Measurements from ENCODE around the gene DOCK7. TPM values are rescaled to one million over a fixed set of nuclear protein-coding genes. Genes with fewer than 3 reads are reported as not detected.

DOCK7 gene
- total RNA-seq, 2 experiments from 2014 or later, result 6.0 to 7.9 TPM

- Mint-ChIP-seq H3K4me3 (no peak overlapping the region), H3K4me1 (ENCODE audit: low read depth) (no peaks in the 10 kb centered on the region), H3K27ac (no peak overlapping the region), H3K9me3 (no peaks in the 10 kb centered on the region), H3K36me3 (ENCODE audit: low read depth) (peaks cover 22% of the 10 kb centered on the region), H3K27me3 (no peaks in the 10 kb centered on the region)
- DNase-seq, result no peak
- no peak for ATAC-seq (ENCODE audit: poor library complexity)
- no peak overlapping the region for H3K4me3 ChIP-seq (ENCODE audit: low read length)
- no peaks in the 10 kb centered on the region for H3K36me3 ChIP-seq (ENCODE audit: insufficient read depth, low read length)
- intact Hi-C loops (cut with DNase I, micrococcal nuclease), result no loop called here
- H3K27me3 ChIP-seq (ENCODE audit: control insufficient read depth in 1 of 2, insufficient read depth in 2 of 2, low read length in 2 of 2), result no peaks in the 10 kb centered on the region
- CTCF ChIA-PET, result no interaction called here
- TF ChIP-seq, protein P1, sequence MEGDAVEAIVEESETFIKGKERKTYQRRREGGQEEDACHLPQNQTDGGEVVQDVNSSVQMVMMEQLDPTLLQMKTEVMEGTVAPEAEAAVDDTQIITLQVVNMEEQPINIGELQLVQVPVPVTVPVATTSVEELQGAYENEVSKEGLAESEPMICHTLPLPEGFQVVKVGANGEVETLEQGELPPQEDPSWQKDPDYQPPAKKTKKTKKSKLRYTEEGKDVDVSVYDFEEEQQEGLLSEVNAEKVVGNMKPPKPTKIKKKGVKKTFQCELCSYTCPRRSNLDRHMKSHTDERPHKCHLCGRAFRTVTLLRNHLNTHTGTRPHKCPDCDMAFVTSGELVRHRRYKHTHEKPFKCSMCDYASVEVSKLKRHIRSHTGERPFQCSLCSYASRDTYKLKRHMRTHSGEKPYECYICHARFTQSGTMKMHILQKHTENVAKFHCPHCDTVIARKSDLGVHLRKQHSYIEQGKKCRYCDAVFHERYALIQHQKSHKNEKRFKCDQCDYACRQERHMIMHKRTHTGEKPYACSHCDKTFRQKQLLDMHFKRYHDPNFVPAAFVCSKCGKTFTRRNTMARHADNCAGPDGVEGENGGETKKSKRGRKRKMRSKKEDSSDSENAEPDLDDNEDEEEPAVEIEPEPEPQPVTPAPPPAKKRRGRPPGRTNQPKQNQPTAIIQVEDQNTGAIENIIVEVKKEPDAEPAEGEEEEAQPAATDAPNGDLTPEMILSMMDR (IDR thresholded peaks at IDR 0.05), result no peak
- POLR2A ChIA-PET, result no interaction called here
- H3K4me1 ChIP-seq (ENCODE audit: insufficient read depth, low read length), result no peaks in the 10 kb centered on the region
- no peaks in the 10 kb centered on the region for H3K9me3 ChIP-seq (ENCODE audit: control insufficient read depth in 1 of 2, insufficient read depth in 1 of 2, low read length in 2 of 2)
- H3K27ac ChIP-seq (ENCODE audit: low read depth in 1 of 2, low read length in 2 of 2), result no peak overlapping the region
Observed at GRCh38 chr1:62561306-62561705, 126.9 kb downstream of the DOCK7 start.

GRCh38 chr1:62544570-62544969 lies 143.6 kb downstream of the DOCK7 start:
- H3K27me3 ChIP-seq (ENCODE audit: control insufficient read depth in 1 of 2, insufficient read depth in 2 of 2, low read length in 2 of 2), result no peaks in the 10 kb centered on the region
- Mint-ChIP-seq H3K9me3 (no peaks in the 10 kb centered on the region), H3K4me1 (ENCODE audit: low read depth) (no peaks in the 10 kb centered on the region), H3K27ac (no peak overlapping the region), H3K4me3 (no peak overlapping the region), H3K27me3 (no peaks in the 10 kb centered on the region), H3K36me3 (ENCODE audit: low read depth) (no peaks in the 10 kb centered on the region)
- H3K36me3 ChIP-seq (ENCODE audit: insufficient read depth, low read length), result no peaks in the 10 kb centered on the region
- TF ChIP-seq, protein P1 (IDR thresholded peaks at IDR 0.05), result no peak
- ChIA-PET CTCF (no interaction called here), POLR2A (no interaction called here)
- no peaks in the 10 kb centered on the region for H3K4me1 ChIP-seq (ENCODE audit: insufficient read depth, low read length)
- H3K27ac ChIP-seq (ENCODE audit: low read depth in 1 of 2, low read length in 2 of 2), result no peak overlapping the region
- DNase-seq, result no peak
- no peak for ATAC-seq (ENCODE audit: poor library complexity)
- no peak overlapping the region for H3K4me3 ChIP-seq (ENCODE audit: low read length)
- intact Hi-C loops (cut with DNase I, micrococcal nuclease), result no loop called here
- no peaks in the 10 kb centered on the region for H3K9me3 ChIP-seq (ENCODE audit: control insufficient read depth in 1 of 2, insufficient read depth in 1 of 2, low read length in 2 of 2)

DNA sequence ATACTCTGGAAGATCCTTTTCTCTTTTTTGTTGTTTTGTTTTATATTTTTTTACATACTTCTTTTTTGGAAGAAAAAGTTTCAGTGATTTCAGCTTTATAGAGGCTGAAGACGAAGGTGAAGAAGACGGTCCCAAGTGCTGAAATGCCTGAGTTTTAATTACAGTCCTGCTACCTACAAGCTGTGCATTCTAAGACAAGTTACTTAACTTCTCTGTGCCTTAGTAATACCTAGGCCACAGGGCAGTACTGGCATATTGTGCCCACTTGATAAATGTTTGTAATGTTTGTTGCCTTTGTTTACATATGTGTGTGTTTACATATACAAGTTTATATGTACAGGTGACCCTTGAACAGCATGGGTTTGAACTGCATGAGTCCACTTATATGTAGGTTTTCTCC lies 147.1 kb downstream of the DOCK7 start:
- DNase-seq (no peak), ATAC-seq (ENCODE audit: poor library complexity) (no peak)
- TF ChIP-seq, protein P1 (IDR thresholded peaks at IDR 0.05), result no peak
- ChIA-PET POLR2A (no interaction called here), CTCF (no interaction called here)
- Mint-ChIP-seq H3K4me1 (ENCODE audit: low read depth) (no peaks in the 10 kb centered on the region), H3K27me3 (no peaks in the 10 kb centered on the region), H3K27ac (no peak overlapping the region), H3K4me3 (no peak overlapping the region), H3K36me3 (ENCODE audit: low read depth) (peaks cover 13% of the 10 kb centered on the region), H3K9me3 (no peaks in the 10 kb centered on the region)
- Histone ChIP-seq H3K9me3 (ENCODE audit: control insufficient read depth in 1 of 2, insufficient read depth in 1 of 2, low read length in 2 of 2) (no peaks in the 10 kb centered on the region), H3K27ac (ENCODE audit: low read depth in 1 of 2, low read length in 2 of 2) (no peak overlapping the region), H3K4me3 (ENCODE audit: low read length) (no peak overlapping the region), H3K4me1 (ENCODE audit: insufficient read depth, low read length) (no peaks in the 10 kb centered on the region), H3K27me3 (ENCODE audit: control insufficient read depth in 1 of 2, insufficient read depth in 2 of 2, low read length in 2 of 2) (no peaks in the 10 kb centered on the region), H3K36me3 (ENCODE audit: insufficient read depth, low read length) (peaks cover 2% of the 10 kb centered on the region)
- intact Hi-C loops (cut with DNase I, micrococcal nuclease), result no loop called here
